Lung (tissue), 12 donors: ENCODE measurements around the gene PPHLN1. TPM values are rescaled to one million over a fixed set of nuclear protein-coding genes. Genes with fewer than 3 reads are reported as not detected.
A peak's percentile ranks its signal among the peaks of the same experiment; 100 is the strongest.

Source experiments
- ATAC-seq: fragments of 200-7000 bp; cut with Tn5 transposase; one replicate; pipeline ENCODE4 v1.9.1; 2020; ENCODE audit warnings: moderate number of reproducible peaks; ENCODE audit not compliant: insufficient read depth, low FRiP score
- DNase-seq, 3 donors: peaks; one replicate each; pipeline ENCODE4 v3.0.0-alpha.2; 2013 to 2017
- H3K27ac ChIP-seq, 2 donors: one replicate each; pipeline ENCODE4 v1.5.1; 2013; ENCODE audit warnings: mild to moderate bottlenecking in 2 of 2, moderate library complexity in 2 of 2, control low read depth in 1 of 2, inconsistent platforms in 1 of 2, low read depth in 1 of 2, low read length in 1 of 2
- H3K27me3 ChIP-seq, 3 donors: one replicate each; pipeline ENCODE4 v1.5.1; 2013; ENCODE audit warnings: low read length in 2 of 3; ENCODE audit not compliant: control insufficient read depth in 3 of 3, insufficient read depth in 3 of 3
- H3K36me3 ChIP-seq, 4 donors: one replicate each; pipeline ENCODE4 v1.5.1; 2013; ENCODE audit warnings: low read length in 4 of 4, mild to moderate bottlenecking in 1 of 4, moderate library complexity in 1 of 4; ENCODE audit not compliant: control insufficient read depth in 4 of 4, insufficient read depth in 4 of 4
- H3K4me1 ChIP-seq, 5 donors: one replicate each; pipeline ENCODE4 v1.5.1; 2013; ENCODE audit warnings: low read length in 5 of 5, mild to moderate bottlenecking in 2 of 5, moderate library complexity in 1 of 5; ENCODE audit not compliant: control insufficient read depth in 5 of 5, insufficient read depth in 5 of 5
- H3K4me3 ChIP-seq: one replicate; pipeline ENCODE4 v1.5.1; 2013; ENCODE audit warnings: mild to moderate bottlenecking, control low read depth, moderate library complexity
- H3K9ac ChIP-seq, 2 donors: one replicate each; pipeline ENCODE4 v1.5.1; 2013; ENCODE audit warnings: low read length in 2 of 2, control low read depth in 1 of 2; ENCODE audit not compliant: insufficient read depth in 1 of 2
- H3K9me3 ChIP-seq, 4 donors: one replicate each; pipeline ENCODE4 v1.5.1; 2013; ENCODE audit warnings: low read length in 3 of 4, mild to moderate bottlenecking in 1 of 4, moderate library complexity in 1 of 4; ENCODE audit not compliant: control insufficient read depth in 4 of 4, insufficient read depth in 3 of 4
- CTCF ChIP-seq: IDR thresholded peaks from 2 replicates; pipeline ENCODE4 v1.5.1; 2012; ENCODE audit warnings: mild to moderate bottlenecking; ENCODE audit errors: control extremely low read depth, extremely low read depth
- WGBS, 2 donors: extraction: QIAGEN DNeasy Blood & Tissue Kit; methylation state at CpG; one replicate each; pipeline ENCODE4 v1.1.7; 2013; 5-methylcytosine and 5-hydroxymethylcytosine counted together
- polyA plus RNA-seq, 2 donors: library from polyadenylated mRNA; stranded (reverse); fragments of 200-250 nt; gene quantifications; one replicate each; pipeline ENCODE4 v1.2.1, GENCODE V29; 2013
- total RNA-seq, 2 donors: library from RNA; depleted of rRNA in 1 of 2; stranded (reverse); fragments of >200 nt in 1 of 2; gene quantifications; one replicate each; pipeline ENCODE4 v1.2.1, GENCODE V29; 2014 to 2021
- donor health status: control.
- donor health status: control.
- donor health status: Bipolar disorder and iron deficiency.
- donor health status: healthy.
- donor health status: DM: yes; HTN: yes; CAD: no.

PPHLN1 gene
- total and polyA plus RNA-seq, 4 donors = 26.5 to 72.5 (median 34.3) TPM

DNA sequence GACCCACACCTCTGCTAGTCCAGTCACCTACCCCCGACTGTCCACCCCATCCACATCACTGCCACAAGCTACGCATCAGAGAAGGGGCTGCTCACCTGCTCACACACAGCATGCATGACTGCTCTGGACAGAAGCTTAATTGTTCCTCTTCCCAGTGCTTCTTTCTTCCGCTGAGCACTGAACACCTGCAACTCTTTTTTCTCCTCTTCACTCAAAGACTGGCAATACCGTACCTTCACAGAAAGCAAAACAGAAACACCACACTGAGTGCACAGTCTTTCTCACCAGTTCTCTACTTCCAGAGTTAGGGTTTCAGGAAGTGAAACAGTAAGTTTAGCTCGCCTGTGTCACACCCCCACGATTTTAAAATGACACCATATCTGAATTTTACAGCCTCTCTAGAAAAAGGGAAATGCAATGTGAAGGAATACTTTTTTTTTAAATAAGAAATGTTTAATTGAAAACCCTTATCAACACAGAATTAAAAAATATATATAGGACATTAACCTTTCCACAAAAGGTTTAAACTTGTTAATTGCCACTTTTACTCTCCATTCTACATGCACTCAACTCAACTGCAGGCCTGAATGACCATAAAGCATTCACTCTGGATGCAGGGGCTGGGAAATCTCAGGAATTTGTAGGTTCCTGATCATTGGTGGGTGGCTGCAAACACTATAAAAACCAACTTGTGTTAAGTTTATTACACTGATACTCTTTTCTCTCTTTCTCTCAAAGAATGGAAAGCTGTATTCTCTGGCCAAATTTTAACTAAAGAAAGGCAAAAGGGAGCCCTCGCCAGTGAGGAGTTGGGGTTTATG is 143.6 kb downstream of the PPHLN1 start:
- Histone ChIP-seq H3K27ac (no peak overlapping the region), H3K9me3 (no peaks in the 10 kb centered on the region), H3K27me3 (no peaks in the 10 kb centered on the region), H3K4me1 (peaks cover 0 to 22% (median 0%) of the 10 kb centered on the region in 5 donors), H3K9ac (no peak overlapping the region), H3K4me3 (no peak overlapping the region), H3K36me3 (peaks cover 3 to 37% (median 21%) of the 10 kb centered on the region in 4 donors)
- DNase-seq (no peak), ATAC-seq (no peak)
- WGBS, 2 donors = 48 to 63% methylated on average over 7 of the region's 7 CpGs
- no peak for TF ChIP-seq CTCF

DNA sequence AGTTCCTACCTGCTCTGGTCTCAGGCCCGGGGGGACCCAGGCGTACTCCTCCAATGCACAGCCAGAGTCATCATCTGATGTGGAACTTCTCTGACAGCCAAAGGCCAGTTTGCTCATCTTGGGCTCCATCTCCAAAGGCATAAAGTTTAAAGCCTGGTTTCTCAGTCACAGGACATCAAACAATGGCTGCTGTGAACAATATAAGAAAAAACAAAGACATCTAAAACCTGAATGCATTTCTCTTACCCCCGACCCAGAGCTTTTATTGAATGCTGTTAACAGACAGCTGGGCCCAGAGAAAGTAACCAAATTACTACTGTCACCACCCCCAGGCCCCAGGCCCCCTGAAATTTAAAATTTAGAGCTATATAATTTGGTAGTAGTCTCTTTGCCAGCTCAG is 146.4 kb downstream of the PPHLN1 start:
- H3K27me3 ChIP-seq = no peaks in the 10 kb centered on the region
- peaks cover 3 to 19% (median 10%) of the 10 kb centered on the region in 4 donors for H3K36me3 ChIP-seq
- TF ChIP-seq CTCF = no peak
- H3K4me3 ChIP-seq = no peak overlapping the region
- no peak for ATAC-seq
- H3K9ac ChIP-seq = no peak overlapping the region
- H3K27ac ChIP-seq = peak overlapping the region in 1 of 2 donors; percentile 46
- 82 to 95% methylated on average over 3 of the region's 3 CpGs for WGBS, 2 donors
- DNase-seq = no peak
- H3K9me3 ChIP-seq = no peaks in the 10 kb centered on the region
- peaks cover 0 to 28% (median 0%) of the 10 kb centered on the region in 5 donors for H3K4me1 ChIP-seq

DNA sequence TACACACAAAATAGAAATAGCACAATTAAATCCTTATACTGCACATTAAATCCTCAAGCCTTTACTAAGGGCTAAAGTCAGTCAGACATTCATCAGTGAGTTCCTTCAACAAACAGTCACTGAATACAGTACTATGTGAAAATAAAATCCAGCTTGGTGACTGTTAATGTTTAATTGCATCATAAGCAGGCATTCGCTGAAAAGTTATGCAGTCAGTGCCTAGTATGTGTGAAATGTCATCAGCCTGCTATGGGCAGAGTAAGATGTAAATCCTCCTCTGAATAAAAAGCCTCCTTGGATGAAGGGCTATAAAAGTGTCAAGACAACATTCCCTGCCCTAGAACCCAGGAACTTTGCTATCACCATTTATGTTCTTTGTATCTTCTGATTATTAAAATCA is 147.2 kb downstream of the PPHLN1 start:
- WGBS, 2 donors = 47 to 61% methylated on average over 1 of the region's 1 CpG
- H3K27ac ChIP-seq = no peak overlapping the region
- TF ChIP-seq CTCF = no peak
- no peak overlapping the region for H3K4me3 ChIP-seq
- DNase-seq (no peak), ATAC-seq (no peak)
- no peak overlapping the region for H3K9ac ChIP-seq
- H3K9me3 ChIP-seq = no peaks in the 10 kb centered on the region
- H3K4me1 ChIP-seq = peaks cover 0 to 28% (median 0%) of the 10 kb centered on the region in 5 donors
- H3K36me3 ChIP-seq = peaks cover 3 to 17% (median 9%) of the 10 kb centered on the region in 4 donors
- no peaks in the 10 kb centered on the region for H3K27me3 ChIP-seq
